ENCODE data around the gene STAT2.

GRCh38 chr12:56348776-56349175 is 11.1 kb downstream of the STAT2 start:
- TF ChIP-seq POLR2AphosphoS5 (IDR thresholded peaks at IDR 0.05; ENCODE audit: low read depth, low read length) (no peak), TAF1 (IDR thresholded peaks at IDR 0.05; ENCODE audit: borderline replicate concordance, low read depth, low read length) (no peak)

Measured in GM12892 (cell line).